22Rv1 (cell line): ENCODE measurements around the gene GRIFIN.

ENCODE experiments used
- ZFX ChIP-seq: fragments of 450-650 bp; IDR thresholded peaks from 2 replicates; pipeline ENCODE4 v1.6.1; 2017; ENCODE audit warnings: antibody characterized with exemption, borderline replicate concordance
- TF ChIP-seq, protein P1 (sequence below): fragments of 450-650 bp; IDR thresholded peaks from 2 replicates; pipeline ENCODE4 v1.5.1; 2017; ENCODE audit warnings: mild to moderate bottlenecking

- TF ChIP-seq, protein P1, sequence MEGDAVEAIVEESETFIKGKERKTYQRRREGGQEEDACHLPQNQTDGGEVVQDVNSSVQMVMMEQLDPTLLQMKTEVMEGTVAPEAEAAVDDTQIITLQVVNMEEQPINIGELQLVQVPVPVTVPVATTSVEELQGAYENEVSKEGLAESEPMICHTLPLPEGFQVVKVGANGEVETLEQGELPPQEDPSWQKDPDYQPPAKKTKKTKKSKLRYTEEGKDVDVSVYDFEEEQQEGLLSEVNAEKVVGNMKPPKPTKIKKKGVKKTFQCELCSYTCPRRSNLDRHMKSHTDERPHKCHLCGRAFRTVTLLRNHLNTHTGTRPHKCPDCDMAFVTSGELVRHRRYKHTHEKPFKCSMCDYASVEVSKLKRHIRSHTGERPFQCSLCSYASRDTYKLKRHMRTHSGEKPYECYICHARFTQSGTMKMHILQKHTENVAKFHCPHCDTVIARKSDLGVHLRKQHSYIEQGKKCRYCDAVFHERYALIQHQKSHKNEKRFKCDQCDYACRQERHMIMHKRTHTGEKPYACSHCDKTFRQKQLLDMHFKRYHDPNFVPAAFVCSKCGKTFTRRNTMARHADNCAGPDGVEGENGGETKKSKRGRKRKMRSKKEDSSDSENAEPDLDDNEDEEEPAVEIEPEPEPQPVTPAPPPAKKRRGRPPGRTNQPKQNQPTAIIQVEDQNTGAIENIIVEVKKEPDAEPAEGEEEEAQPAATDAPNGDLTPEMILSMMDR, result no peak
- TF ChIP-seq ZFX, result no peak
Measured at GRCh38 chr7:2511769-2512168, 35.6 kb upstream of the GRIFIN start.
